Stimulated activated CD8-positive, alpha-beta memory T cell treated with anti-CD3 and anti-CD28 coated beads, Interleukin-15, amount 100 ng/mL, for 48 hours (primary cell): Measurements from ENCODE around the gene TPBGL.

Experiments used
- DNase-seq, 2 donors: peaks; one replicate each; pipeline ENCODE4 v3.0.0-alpha.2; 2020; ENCODE audit warnings: low read depth in 2 of 2

TPBGL gene

DNA sequence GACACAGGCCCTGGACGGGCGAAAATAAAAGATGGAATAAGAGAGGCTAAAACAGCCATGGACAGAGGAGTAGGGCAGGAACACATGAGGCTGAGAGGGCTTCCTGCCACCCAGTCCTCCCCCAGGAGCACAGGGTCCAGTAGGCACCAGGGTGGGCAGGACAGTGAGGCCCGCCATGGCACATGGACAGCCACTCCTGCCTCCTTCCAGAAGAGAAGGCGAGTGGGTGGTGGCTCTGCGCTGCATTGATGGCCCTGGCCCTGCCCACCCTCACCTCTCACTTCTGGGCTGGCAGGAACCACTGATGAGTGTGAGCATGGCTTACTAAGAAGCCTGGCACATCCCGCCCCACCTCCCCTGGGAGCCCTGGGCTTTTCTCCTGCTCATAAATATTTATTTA, 51.2 kb downstream of the TPBGL start:
- no peak for DNase-seq

DNA sequence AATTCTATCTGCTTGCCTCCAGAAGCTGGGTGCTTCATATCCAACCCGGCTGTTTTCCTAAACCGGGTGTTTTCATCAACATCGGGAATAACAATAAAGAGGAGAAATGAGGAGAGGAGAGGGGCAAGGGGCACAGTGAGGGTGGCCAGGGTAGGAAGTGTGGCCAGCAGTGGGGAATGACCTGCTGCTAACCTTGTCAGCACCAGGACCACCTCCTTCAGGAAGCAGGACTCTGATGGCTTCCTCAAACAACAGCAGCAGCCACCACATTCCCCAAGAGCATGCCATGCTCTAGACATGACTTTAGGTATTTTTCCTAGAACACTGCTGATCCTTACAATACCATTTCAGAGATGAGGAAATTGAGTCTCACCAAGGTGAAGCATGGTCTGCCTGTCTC, 52.4 kb downstream of the TPBGL start:
- DNase-seq: no peak
